Stimulated activated naive CD4-positive, alpha-beta T cell (primary cell): ENCODE data around the gene FADS6.

Experiments used
- DNase-seq, 6 experiments: peaks; one replicate each; lab custom pipeline; 2025; lab: John Stamatoyannopoulos, UW

Gene FADS6

DNA sequence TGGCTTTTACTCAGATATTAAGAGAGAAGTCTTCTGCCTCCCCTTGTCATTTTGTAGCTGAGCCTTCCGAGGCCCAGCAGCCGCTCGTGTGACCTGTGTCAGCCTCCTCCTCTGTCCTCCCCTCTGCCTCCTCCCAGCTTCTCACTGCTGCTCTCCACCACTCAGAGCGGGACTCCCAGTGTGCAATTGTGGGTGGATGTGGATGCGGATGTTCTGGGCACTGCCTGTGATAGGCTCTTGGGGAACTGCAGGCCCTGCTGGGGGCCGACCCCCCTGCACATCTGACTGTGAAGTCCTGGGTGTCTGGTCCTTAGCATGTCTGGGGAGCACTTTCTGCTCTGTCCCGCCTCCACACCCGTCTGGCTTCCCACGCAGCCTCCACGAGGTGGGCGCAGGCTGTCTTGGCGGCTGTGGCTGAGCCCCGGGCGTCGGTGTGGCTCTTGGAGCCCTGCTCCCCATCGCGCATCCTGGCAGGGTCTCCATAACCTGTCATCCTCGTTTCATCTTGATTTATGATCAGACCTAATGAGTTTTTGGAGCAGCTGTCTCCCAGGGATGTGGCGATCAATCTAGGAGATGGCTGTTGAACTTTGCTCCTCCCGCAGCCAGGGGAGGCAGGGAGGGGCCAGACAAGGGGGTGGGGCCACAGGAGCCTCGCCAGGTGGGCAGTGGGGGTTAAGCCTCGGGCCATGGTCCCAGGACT lies 61.8 kb downstream of the FADS6 start:
- no peak for DNase-seq

DNA sequence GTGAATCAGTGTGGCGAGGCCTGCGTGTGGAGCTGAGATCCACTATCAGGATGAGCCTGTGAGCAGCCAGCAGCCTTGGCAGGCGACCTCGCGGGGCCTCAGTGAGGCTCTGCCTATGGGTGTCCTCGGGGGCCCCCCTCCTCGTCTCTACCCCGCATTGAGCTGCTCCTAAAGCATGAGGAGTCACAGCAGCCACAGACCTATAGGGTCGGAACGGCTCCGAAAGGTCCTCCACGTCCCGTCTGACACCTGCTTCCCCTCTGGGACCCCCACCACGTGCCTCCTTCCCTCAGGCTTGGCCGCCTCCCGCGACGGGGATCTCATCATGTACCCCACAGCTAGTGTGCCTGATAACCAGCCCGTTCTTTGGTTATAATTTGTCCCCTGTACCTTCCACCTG lies 62.6 kb downstream of the FADS6 start:
- DNase-seq, result no peak

DNA sequence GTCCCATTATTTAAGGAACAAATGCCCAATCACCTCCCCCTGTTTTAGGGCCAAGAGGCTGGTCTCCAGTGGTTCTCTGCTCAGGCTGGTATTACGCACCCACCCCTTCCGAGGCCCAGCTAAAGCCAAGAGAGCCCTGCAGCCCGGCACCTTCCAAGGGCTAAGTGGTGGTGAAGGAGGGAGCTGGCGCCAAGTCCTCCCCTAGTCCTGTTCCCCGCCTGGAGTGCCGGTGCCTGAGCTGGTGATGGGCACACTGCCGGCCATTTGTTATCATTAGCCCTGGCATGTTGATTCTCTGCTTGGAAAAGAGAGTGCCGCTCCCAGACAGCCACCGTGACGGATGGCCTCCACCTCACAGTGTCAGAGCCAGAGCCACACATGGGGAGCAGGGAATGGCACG lies 65.6 kb downstream of the FADS6 start:
- DNase-seq, result no peak
